ENCODE data around the gene MAT2A. TPM values are rescaled to one million over a fixed set of nuclear protein-coding genes. Genes with fewer than 3 reads are reported as not detected.

MAT2A gene
- total and polyA plus RNA-seq, 10 of the 15 experiments (the other 5 are each of a cell fraction or from before 2014, with no cell fraction given): 97.6 to 408 (median 290) TPM

GRCh38 chr2:85575739-85576138 lies 36.8 kb downstream of the MAT2A start:
- intact Hi-C loops (cut with micrococcal nuclease; ENCODE audit: unreplicated experiment): no loop called here
- SMC1A ChIA-PET (ENCODE audit: uncharacterized antibody, unreplicated experiment): interaction anchor here (0.6 to 4.4 kb wide), 3 partner anchors 9 to 20 kb away, joined by 3 to 20 read pairs (median 3); partner anchors contain the start of gene RNF181
- CTCF ChIA-PET: interaction anchor here (0.6 to 1.2 kb wide), 5 partner anchors 12 to 555 kb away, joined by 3 to 4 read pairs (median 3); partner anchors contain the start of gene MAT2A
- TF ChIP-seq E4F1 (IDR thresholded peaks at IDR 0.05; ENCODE audit: borderline replicate concordance, partially characterized antibody): no peak
- TF ChIP-seq NBN (IDR thresholded peaks at IDR 0.05): no peak
- no peak for TF ChIP-seq SKIL (IDR thresholded peaks at IDR 0.05; ENCODE audit: low read depth, poor library complexity, severe bottlenecking)
- no peak for TF ChIP-seq SRF (IDR thresholded peaks at IDR 0.05; ENCODE audit: low read depth in 2 of 2, low read length in 2 of 2)
- TF ChIP-seq HSF1 (IDR thresholded peaks at IDR 0.05; ENCODE audit: low read depth, low read length): no peak
- no peak for TF ChIP-seq MXI1 (IDR thresholded peaks at IDR 0.05; ENCODE audit: low read depth, low read length)
- no peak for TF ChIP-seq BMI1 (IDR thresholded peaks at IDR 0.05; ENCODE audit: borderline replicate concordance)
- no peak for TF ChIP-seq BCLAF1 (IDR thresholded peaks at IDR 0.05)
- TF ChIP-seq FOS (IDR thresholded peaks at IDR 0.05; ENCODE audit: borderline replicate concordance, extremely low read depth, insufficient read length): no peak
- no peak for TF ChIP-seq CHD4 (IDR thresholded peaks at IDR 0.05)
- no peak for TF ChIP-seq ZNF384 (IDR thresholded peaks at IDR 0.05; ENCODE audit: borderline replicate concordance, low read depth, low read length)

More at GRCh38 chr2:85575739-85576138, 36.8 kb downstream of the MAT2A start:
- Histone ChIP-seq H3K27me3 (replicated peaks in 1 of 2; ENCODE audit: control insufficient read depth in 2 of 2, insufficient read depth in 2 of 2, low read length in 1 of 2) (no peaks in the 10 kb centered on the region; a peak in 2 of 4 replicates), H3K4me1 (ENCODE audit: control insufficient read depth, insufficient read depth, low read length) (peaks cover 13% of the 10 kb centered on the region), H4K20me1 (ENCODE audit: control insufficient read depth, insufficient read depth) (no peaks in the 10 kb centered on the region), H3K4me2 (ENCODE audit: control insufficient read depth, insufficient read depth) (no peak overlapping the region), H3K79me2 (ENCODE audit: control insufficient read depth, insufficient read depth, low read length) (peaks cover 26% of the 10 kb centered on the region), H3K4me3 (no peak overlapping the region), H3K9ac (ENCODE audit: control insufficient read depth, insufficient read depth, low read length) (no peak overlapping the region), H3K36me3 (ENCODE audit: control insufficient read depth in 2 of 2, insufficient read depth in 2 of 2, low read length in 1 of 2) (no peaks in the 10 kb centered on the region), H3K9me3 (replicated peaks; ENCODE audit: control insufficient read depth, insufficient read depth, low read length) (no peaks in the 10 kb centered on the region), H3K27ac (ENCODE audit: control insufficient read depth, insufficient read depth) (no peak overlapping the region), H2AFZ (ENCODE audit: control insufficient read depth, low read depth, low read length) (no peak overlapping the region)
- no peak for FAIRE-seq
- 81% methylated on average over 8 of the region's 8 CpGs for WGBS (ENCODE audit: insufficient coverage, insufficient replicate concordance, low lambda C conversion rate, missing lambda C conversion rate)
- no peak for ATAC-seq
- ChIA-PET POLR2A (no interaction called here), RAD21 (ENCODE audit: unreplicated experiment) (interaction anchor here (0.7 kb wide), 2 partner anchors 25 to 135 kb away, joined by 3 to 4 read pairs; no protein-coding TSS in a partner anchor)
- no TSS peak for BruUV-seq (replicated peaks)
- in situ Hi-C loops (cut with MboI): no loop called here
- DNase-seq (ENCODE audit: low read depth, low spot score): no peak
